HCT116 (cell line): ENCODE measurements around the gene COBLL1. TPM values are rescaled to one million over a fixed set of nuclear protein-coding genes. Genes with fewer than 3 reads are reported as not detected.

Experiments used
- ATAC-seq: fragments of 200-7000 bp; cut with Tn5 transposase; 2 replicates; pipeline ENCODE4 v1.9.1; 2020; ENCODE audit warnings: mild to moderate bottlenecking, moderate library complexity
- BruUV-seq: library from RNA; stranded (reverse); fragments of 400-500 nt; replicated peaks from 2 replicates; lab custom pipeline; 2021; lab: Mats Ljungman, UMichigan
- CTCF ChIA-PET: fragments of 300-600 bp; sonication (Branson Sonifier 250); formaldehyde crosslinking; loops from one replicate; lab custom pipeline; 2021; ENCODE audit warnings: antibody characterized with exemption; lab: Charles Lee
- POLR2A ChIA-PET: fragments of 300-600, 350-600 bp; sonication (Branson Sonifier 250); formaldehyde crosslinking; loops from one replicate; lab custom pipeline; 2021; ENCODE audit warnings: antibody characterized with exemption; lab: Charles Lee
- RAD21 ChIA-PET, 2 experiments: fragments of 300-600 bp; sonication (Branson Sonifier 250); formaldehyde crosslinking; loops; one replicate each; lab custom pipeline; 2023; ENCODE audit warnings: low total read pairs in 2 of 2; ENCODE audit not compliant: uncharacterized antibody in 2 of 2, unreplicated experiment in 2 of 2, low non-redundant PET in 1 of 2; lab: Charles Lee
- DNase-seq: peaks from one replicate; pipeline ENCODE4 v3.0.0-alpha.2; 2010; ENCODE audit warnings: low read depth, low spot score
- H2AFZ ChIP-seq: fragments of 200-600 bp; shearing (Covaris generic), sonication (generic); 2 replicates; pipeline ENCODE4 v1.6.1; 2017; ENCODE audit warnings: low read depth, mixed run types, mixed read lengths, antibody characterized with exemption, low read length; ENCODE audit not compliant: poor library complexity, severe bottlenecking
- H3K27ac ChIP-seq: 2 replicates; pipeline ENCODE4 v1.5.1; 2012; ENCODE audit warnings: low read depth, low read length
- H3K27me3 ChIP-seq: fragments of 200-600 bp; sonication (generic); 2 replicates; pipeline ENCODE4 v1.6.1; 2016; ENCODE audit warnings: mixed run types, low read length, mixed read lengths; ENCODE audit not compliant: insufficient read depth
- H3K36me3 ChIP-seq, 2 experiments: fragments of 200-500 bp in 1 of 2; fragments of 200-600 bp in 1 of 2; sonication (Bioruptor generic) in 1 of 2; sonication (generic) in 1 of 2; 2 replicates each; pipeline versions ENCODE4 v1.5.1 to v1.6.1; 2014 to 2016; ENCODE audit warnings: low read length in 2 of 2, inconsistent platforms in 1 of 2, mixed read lengths in 1 of 2, mixed run types in 1 of 2; ENCODE audit not compliant: insufficient read depth in 2 of 2, control insufficient read depth in 1 of 2
- H3K4me1 ChIP-seq, 2 experiments: fragments of 200-600 bp in 1 of 2; sonication (generic) in 1 of 2; 2 replicates each; pipeline versions ENCODE4 v1.5.1 to v1.6.1; 2012 to 2017; ENCODE audit warnings: low read length in 2 of 2, inconsistent platforms in 1 of 2, mild to moderate bottlenecking in 1 of 2, mixed read lengths in 1 of 2, mixed run types in 1 of 2, moderate library complexity in 1 of 2; ENCODE audit not compliant: insufficient read depth in 2 of 2, control insufficient read depth in 1 of 2
- H3K4me2 ChIP-seq: fragments of 200-600 bp; sonication (generic); 2 replicates; pipeline ENCODE4 v1.6.1; 2017; ENCODE audit warnings: mixed run types, low read length, mixed read lengths
- H3K4me3 ChIP-seq, 2 experiments: fragments of 200-600 bp in 1 of 2; sonication (generic) in 1 of 2; replicated peaks in 1 of 2; 2 replicates each; pipeline ENCODE4 v1.5.1; 2011 to 2016; ENCODE audit warnings: low read length in 2 of 2, control low read depth in 1 of 2, low read depth in 1 of 2, mild to moderate bottlenecking in 1 of 2, mixed read lengths in 1 of 2, mixed run types in 1 of 2
- H3K79me2 ChIP-seq: fragments of 200-600 bp; sonication (generic); 2 replicates; pipeline ENCODE4 v1.6.1; 2017; ENCODE audit warnings: mild to moderate bottlenecking, mixed run types, low read length, moderate library complexity, mixed read lengths; ENCODE audit not compliant: insufficient read depth
- H3K9ac ChIP-seq: fragments of 200-600 bp; sonication (generic); 2 replicates; pipeline ENCODE4 v1.6.1; 2016; ENCODE audit warnings: low read length, mixed read lengths
- H3K9me2 ChIP-seq: fragments of 200-600 bp; sonication (generic), shearing (Covaris generic); 2 replicates; pipeline ENCODE4 v1.6.1; 2017; ENCODE audit warnings: mixed run types, mild to moderate bottlenecking, moderate library complexity; ENCODE audit not compliant: insufficient read depth
- H3K9me3 ChIP-seq, 2 experiments: fragments of 200-500 bp in 1 of 2; fragments of 200-600 bp in 1 of 2; sonication (Bioruptor generic) in 1 of 2; sonication (generic) in 1 of 2; 2 replicates each; pipeline ENCODE4 v1.6.1; 2014 to 2017; ENCODE audit warnings: low read length in 2 of 2, mixed read lengths in 2 of 2, inconsistent platforms in 1 of 2, low read depth in 1 of 2, mild to moderate bottlenecking in 1 of 2, mixed run types in 1 of 2, moderate library complexity in 1 of 2; ENCODE audit not compliant: control insufficient read depth in 1 of 2, insufficient read depth in 1 of 2
- H4K20me1 ChIP-seq: fragments of 200-600 bp; sonication (generic), shearing (Covaris generic); 2 replicates; pipeline ENCODE4 v1.6.1; 2017; ENCODE audit warnings: mixed run types, mild to moderate bottlenecking, moderate library complexity; ENCODE audit not compliant: insufficient read depth
- ATF3 ChIP-seq: IDR thresholded peaks from 2 replicates; pipeline ENCODE4 v1.6.1; 2012
- CEBPB ChIP-seq: IDR thresholded peaks from 2 replicates; pipeline ENCODE4 v1.6.1; 2012; ENCODE audit warnings: low read depth
- EGR1 ChIP-seq: IDR thresholded peaks from 2 replicates; pipeline ENCODE4 v1.6.1; 2012; ENCODE audit warnings: low read depth
- EZH2 ChIP-seq: fragments of 200-600 bp; sonication (generic); IDR thresholded peaks from 2 replicates; pipeline ENCODE4 v1.6.1; 2017; ENCODE audit warnings: antibody characterized with exemption, mixed run types
- EZH2phosphoT487 ChIP-seq: fragments of 200-600 bp; IDR thresholded peaks from 2 replicates; pipeline ENCODE4 v1.6.1; 2018; ENCODE audit warnings: antibody characterized with exemption, borderline replicate concordance
- POLR2A ChIP-seq: IDR thresholded peaks from 2 replicates; pipeline ENCODE4 v1.7.0; 2011; ENCODE audit warnings: borderline replicate concordance; ENCODE audit not compliant: insufficient read depth, insufficient read length; ENCODE audit errors: extremely low read depth
- POLR2AphosphoS5 ChIP-seq: IDR thresholded peaks from 2 replicates; pipeline ENCODE4 v1.6.1; 2011; ENCODE audit warnings: mild to moderate bottlenecking, low read depth, low read length, moderate library complexity
- SP1 ChIP-seq: IDR thresholded peaks from 2 replicates; pipeline ENCODE4 v1.6.1; 2012; ENCODE audit warnings: low read depth
- SRF ChIP-seq: IDR thresholded peaks from 2 replicates; pipeline ENCODE4 v1.6.1; 2012; ENCODE audit warnings: low read depth
- YY1 ChIP-seq: IDR thresholded peaks from 2 replicates; pipeline ENCODE4 v1.6.1; 2011; ENCODE audit warnings: low read length, low read depth, moderate library complexity, mild to moderate bottlenecking; ENCODE audit not compliant: insufficient replicate concordance; ENCODE audit errors: extremely low read depth
- ZBTB33 ChIP-seq: IDR thresholded peaks from 2 replicates; pipeline ENCODE4 v1.6.1; 2011; ENCODE audit warnings: mild to moderate bottlenecking, low read length, moderate library complexity; ENCODE audit not compliant: insufficient replicate concordance; ENCODE audit errors: extremely low read depth
- ZFX ChIP-seq: fragments of 450-650 bp; IDR thresholded peaks from 2 replicates; pipeline ENCODE4 v1.6.1; 2017
- ZNF274 ChIP-seq: fragments of 200-500 bp; sonication (Bioruptor generic); IDR thresholded peaks from 2 replicates; pipeline ENCODE4 v1.6.1; 2014; ENCODE audit warnings: mild to moderate bottlenecking, low read depth, low read length, inconsistent platforms
- intact Hi-C: fragments of 100-400 bp; cut with micrococcal nuclease; formaldehyde crosslinking; loops from 2 replicates; pipeline ENCODE4 v1.10.0; 2022
- total RNA-seq: library from RNA; stranded (reverse); gene quantifications from one replicate; pipeline ENCODE4 v1.2.1, GENCODE V29; 2021; ENCODE audit not compliant: unreplicated experiment
- TF ChIP-seq, protein P1 (sequence below): IDR thresholded peaks from 2 replicates; pipeline ENCODE4 v1.6.1; 2012; ENCODE audit warnings: low read depth

COBLL1 gene
- total RNA-seq, 1 experiment from 2014 or later, result 3.6 TPM

DNA sequence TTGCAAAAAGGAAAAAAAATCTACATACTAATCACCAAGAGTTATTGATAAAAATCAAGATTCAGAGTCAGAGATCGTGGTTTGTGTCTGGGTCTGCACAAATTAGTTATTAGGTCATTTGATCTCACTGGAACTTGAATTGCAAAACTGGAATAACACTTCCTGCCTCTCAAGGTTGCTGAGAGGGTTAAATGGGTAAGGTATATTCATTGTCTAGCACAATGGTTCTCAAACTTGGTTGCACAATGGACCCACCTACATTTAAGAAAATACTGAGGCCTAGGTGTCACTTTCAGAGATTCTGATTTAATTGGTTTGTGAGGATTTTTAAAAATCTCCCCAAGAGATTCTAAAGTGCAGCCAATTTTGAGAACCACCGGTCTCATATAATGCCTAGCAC is 84.8 kb downstream of the COBLL1 start:
- H3K79me2 ChIP-seq, result no peaks in the 10 kb centered on the region
- no peak for DNase-seq
- H3K4me1 ChIP-seq, result peaks cover 3 to 6% of the 10 kb centered on the region in 2 experiments; a peak in 3 of 4 replicates
- POLR2A ChIA-PET, result no interaction called here
- H3K9ac ChIP-seq, result no peak overlapping the region
- RAD21 ChIA-PET, result no interaction called here
- ATAC-seq, result no peak
- no peaks in the 10 kb centered on the region for H3K36me3 ChIP-seq
- no peaks in the 10 kb centered on the region for H3K9me2 ChIP-seq
- no peak overlapping the region for H3K4me2 ChIP-seq
- no peak overlapping the region for H2AFZ ChIP-seq
- BruUV-seq, result no TSS peak
- CTCF ChIA-PET, result no interaction called here
- no peaks in the 10 kb centered on the region for H3K27me3 ChIP-seq
- intact Hi-C loops, result no loop called here
- no peak overlapping the region for H3K27ac ChIP-seq
- H3K9me3 ChIP-seq, result no peaks in the 10 kb centered on the region
- H4K20me1 ChIP-seq, result no peaks in the 10 kb centered on the region
- no peak overlapping the region for H3K4me3 ChIP-seq
- no peak for TF ChIP-seq ZBTB33
- no peak for TF ChIP-seq CEBPB
- no peak for TF ChIP-seq POLR2A

DNA sequence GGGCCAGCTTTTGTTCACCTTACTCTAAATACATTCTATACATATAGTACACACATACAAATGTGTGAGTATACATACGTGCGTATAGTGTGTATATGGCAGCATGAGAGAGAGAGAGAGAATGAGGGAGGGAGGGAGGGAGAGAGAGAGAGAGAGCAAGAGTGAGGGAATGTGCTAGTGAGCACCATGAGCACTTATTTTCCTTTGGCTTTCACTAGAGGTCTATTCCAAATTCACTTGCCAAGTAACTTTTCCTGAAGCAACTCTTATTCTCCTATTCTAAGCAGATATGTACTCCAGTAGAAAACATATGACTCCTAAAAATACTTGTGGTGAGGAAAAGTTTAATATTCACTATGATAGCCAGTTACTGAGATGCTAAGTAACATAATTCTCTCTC is 85.7 kb downstream of the COBLL1 start:
- Histone ChIP-seq H3K36me3 (no peaks in the 10 kb centered on the region), H3K4me1 (peaks cover 3 to 6% of the 10 kb centered on the region in 2 experiments; a peak in 3 of 4 replicates), H3K79me2 (no peaks in the 10 kb centered on the region), H3K27me3 (no peaks in the 10 kb centered on the region), H3K9me3 (no peaks in the 10 kb centered on the region), H3K9me2 (no peaks in the 10 kb centered on the region), H3K4me2 (no peak overlapping the region), H3K9ac (no peak overlapping the region), H3K4me3 (no peak overlapping the region), H3K27ac (no peak overlapping the region), H4K20me1 (no peaks in the 10 kb centered on the region), H2AFZ (no peak overlapping the region)
- ChIA-PET CTCF (no interaction called here), POLR2A (no interaction called here), RAD21 (no interaction called here)
- no peak for ATAC-seq
- intact Hi-C loops, result no loop called here
- TF ChIP-seq EGR1, result no peak
- no peak for TF ChIP-seq SP1
- TF ChIP-seq ATF3, result no peak
- no peak for TF ChIP-seq ZFX
- TF ChIP-seq POLR2A, result no peak
- no peak for TF ChIP-seq EZH2
- TF ChIP-seq YY1, result no peak
- no peak for TF ChIP-seq EZH2phosphoT487
- TF ChIP-seq SRF, result no peak
- TF ChIP-seq, protein P1, sequence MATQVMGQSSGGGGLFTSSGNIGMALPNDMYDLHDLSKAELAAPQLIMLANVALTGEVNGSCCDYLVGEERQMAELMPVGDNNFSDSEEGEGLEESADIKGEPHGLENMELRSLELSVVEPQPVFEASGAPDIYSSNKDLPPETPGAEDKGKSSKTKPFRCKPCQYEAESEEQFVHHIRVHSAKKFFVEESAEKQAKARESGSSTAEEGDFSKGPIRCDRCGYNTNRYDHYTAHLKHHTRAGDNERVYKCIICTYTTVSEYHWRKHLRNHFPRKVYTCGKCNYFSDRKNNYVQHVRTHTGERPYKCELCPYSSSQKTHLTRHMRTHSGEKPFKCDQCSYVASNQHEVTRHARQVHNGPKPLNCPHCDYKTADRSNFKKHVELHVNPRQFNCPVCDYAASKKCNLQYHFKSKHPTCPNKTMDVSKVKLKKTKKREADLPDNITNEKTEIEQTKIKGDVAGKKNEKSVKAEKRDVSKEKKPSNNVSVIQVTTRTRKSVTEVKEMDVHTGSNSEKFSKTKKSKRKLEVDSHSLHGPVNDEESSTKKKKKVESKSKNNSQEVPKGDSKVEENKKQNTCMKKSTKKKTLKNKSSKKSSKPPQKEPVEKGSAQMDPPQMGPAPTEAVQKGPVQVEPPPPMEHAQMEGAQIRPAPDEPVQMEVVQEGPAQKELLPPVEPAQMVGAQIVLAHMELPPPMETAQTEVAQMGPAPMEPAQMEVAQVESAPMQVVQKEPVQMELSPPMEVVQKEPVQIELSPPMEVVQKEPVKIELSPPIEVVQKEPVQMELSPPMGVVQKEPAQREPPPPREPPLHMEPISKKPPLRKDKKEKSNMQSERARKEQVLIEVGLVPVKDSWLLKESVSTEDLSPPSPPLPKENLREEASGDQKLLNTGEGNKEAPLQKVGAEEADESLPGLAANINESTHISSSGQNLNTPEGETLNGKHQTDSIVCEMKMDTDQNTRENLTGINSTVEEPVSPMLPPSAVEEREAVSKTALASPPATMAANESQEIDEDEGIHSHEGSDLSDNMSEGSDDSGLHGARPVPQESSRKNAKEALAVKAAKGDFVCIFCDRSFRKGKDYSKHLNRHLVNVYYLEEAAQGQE, result no peak
- no peak for TF ChIP-seq POLR2AphosphoS5
- TF ChIP-seq ZNF274, result no peak
- DNase-seq, result no peak
- BruUV-seq, result no TSS peak
